K562 (cell line): ENCODE data around the gene CHMP4B. TPM values are rescaled to one million over a fixed set of nuclear protein-coding genes. Genes with fewer than 3 reads are reported as not detected.

ENCODE experiments used
- ERF ChIP-seq: fragments of 450-650 bp; formaldehyde crosslinking; IDR thresholded peaks from 2 replicates; pipeline ENCODE4 v1.4.0; 2020; ENCODE audit warnings: mild to moderate bottlenecking, mixed read lengths
- HMGN3 ChIP-seq: IDR thresholded peaks from 2 replicates; pipeline ENCODE4 v1.6.1; 2011; ENCODE audit warnings: borderline replicate concordance, low read depth, mild to moderate bottlenecking, mixed read lengths, low read length; ENCODE audit not compliant: insufficient read length; ENCODE audit errors: extremely low read depth
- MIER1 ChIP-seq: fragments of 450-650 bp; IDR thresholded peaks from 2 replicates; pipeline ENCODE4 v1.6.1; 2016; ENCODE audit warnings: antibody characterized with exemption, mild to moderate bottlenecking, low read depth
- MYC ChIP-seq, 2 experiments: fragments of 250-450 bp in 1 of 2; sonication (Bioruptor Pico) in 1 of 2; IDR thresholded peaks; 2 replicates each; pipeline versions ENCODE4 v1.5.1 to v1.6.1; 2012 to 2021; ENCODE audit warnings: low read depth in 2 of 2, borderline replicate concordance in 1 of 2, improper control_type of control experiment in 1 of 2, low read length in 1 of 2, mild to moderate bottlenecking in 1 of 2, moderate library complexity in 1 of 2
- NFYB ChIP-seq: IDR thresholded peaks from 2 replicates; pipeline ENCODE4 v1.6.1; 2011; ENCODE audit warnings: mild to moderate bottlenecking, moderate library complexity; ENCODE audit not compliant: insufficient read length; ENCODE audit errors: extremely low read depth
- ZNF41 ChIP-seq: fragments of 250-450 bp; sonication (Bioruptor Pico); conservative IDR thresholded peaks from 2 replicates; pipeline ENCODE4 v1.4.0; 2020; ENCODE audit warnings: mild to moderate bottlenecking
- ZNF518B ChIP-seq: fragments of 250-450 bp; sonication (Bioruptor Pico); IDR thresholded peaks from 2 replicates; pipeline ENCODE4 v1.5.0; 2021; ENCODE audit warnings: mild to moderate bottlenecking, moderate library complexity
- polyA plus RNA-seq, 8 experiments: library from polyadenylated mRNA; depleted of rRNA in 4 of 8; stranded (reverse) in 5 of 8; unstranded in 3 of 8; fragments of >200 nt; fragmentation: Nextera tagmentation in 2 of 8; fragmentation: Illumina TruSeq in 1 of 8; extraction: Ambion mirVana in 2 of 8; extraction: Trizol in 1 of 8; gene quantifications; 2 replicates each; pipeline versions ENCODE4 v1.2.1 to v1.2.3, GENCODE V29; 2011 to 2014; ENCODE audit warnings: inconsistent platforms in 1 of 8, missing spikeins in 1 of 8
- total RNA-seq, 7 experiments: library from RNA; depleted of rRNA in 6 of 7; stranded (reverse); fragments of >200 nt in 6 of 7; fragmentation: Illumina TruSeq in 2 of 7; extraction: Trizol in 2 of 7; gene quantifications; 2 replicates each; pipeline versions ENCODE4 v1.2.1 to v1.2.3, GENCODE V29; 2011 to 2021; ENCODE audit warnings: low replicate concordance in 1 of 7
- TF ChIP-seq, protein P1 (sequence below): sonication (generic); formaldehyde crosslinking; IDR thresholded peaks from 2 replicates; pipeline ENCODE4 v1.8.1; 2022; ENCODE audit warnings: missing genetic modification reagents
- TF ChIP-seq, protein P2 (sequence below): fragments of 450-650 bp; IDR thresholded peaks from 2 replicates; pipeline ENCODE4 v1.6.1; 2016

Gene CHMP4B
- total and polyA plus RNA-seq, 9 of the 15 experiments (the other 6 are each of a cell fraction or from before 2014, with no cell fraction given), result 1.8 to 64.7 (median 31.8) TPM

DNA sequence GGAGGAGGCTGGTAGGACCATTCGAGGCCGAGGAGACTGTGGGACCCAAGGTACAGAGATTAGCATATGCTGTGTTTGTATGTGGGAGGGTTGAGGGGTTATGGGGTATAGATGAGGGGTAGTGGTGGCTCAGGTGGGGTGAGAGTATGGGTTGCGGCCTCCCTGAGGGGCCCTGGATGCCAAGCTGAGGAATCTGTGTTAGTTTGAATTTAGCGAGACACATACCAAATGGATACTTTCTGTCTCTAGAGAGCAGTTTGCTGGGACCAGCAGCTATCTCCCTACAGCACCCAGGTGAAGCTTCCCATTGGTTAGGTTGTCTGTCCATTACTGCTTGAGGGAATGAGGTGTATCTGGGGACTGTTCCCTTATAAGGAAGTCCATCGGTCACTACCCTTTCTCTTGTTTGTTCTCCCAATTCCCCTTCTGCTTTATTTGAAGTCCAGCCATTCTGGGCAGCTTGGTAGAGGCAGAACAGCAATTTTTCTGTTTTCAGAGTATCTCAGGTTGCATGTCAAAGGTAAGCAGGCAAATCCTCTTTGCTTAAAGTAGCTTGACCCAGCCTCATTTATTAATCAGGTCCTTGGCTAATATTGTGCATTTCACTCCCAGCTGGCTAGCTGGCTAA lies 15.2 kb downstream of the CHMP4B start (continued):
- TF ChIP-seq, protein P1, sequence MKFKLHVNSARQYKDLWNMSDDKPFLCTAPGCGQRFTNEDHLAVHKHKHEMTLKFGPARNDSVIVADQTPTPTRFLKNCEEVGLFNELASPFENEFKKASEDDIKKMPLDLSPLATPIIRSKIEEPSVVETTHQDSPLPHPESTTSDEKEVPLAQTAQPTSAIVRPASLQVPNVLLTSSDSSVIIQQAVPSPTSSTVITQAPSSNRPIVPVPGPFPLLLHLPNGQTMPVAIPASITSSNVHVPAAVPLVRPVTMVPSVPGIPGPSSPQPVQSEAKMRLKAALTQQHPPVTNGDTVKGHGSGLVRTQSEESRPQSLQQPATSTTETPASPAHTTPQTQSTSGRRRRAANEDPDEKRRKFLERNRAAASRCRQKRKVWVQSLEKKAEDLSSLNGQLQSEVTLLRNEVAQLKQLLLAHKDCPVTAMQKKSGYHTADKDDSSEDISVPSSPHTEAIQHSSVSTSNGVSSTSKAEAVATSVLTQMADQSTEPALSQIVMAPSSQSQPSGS (CRISPR knock-in tag), result no peak
- TF ChIP-seq MYC (IDR thresholded peaks at IDR 0.05; ENCODE audit: low read depth, low read length) (no peak), MYC (CRISPR knock-in tag; IDR thresholded peaks at IDR 0.05; ENCODE audit: borderline replicate concordance, low read depth) (no peak), ZNF518B (no peak), HMGN3 (no peak), NFYB (peak; percentile 11), ERF (CRISPR knock-in tag) (no peak), ZNF41 (CRISPR knock-in tag) (no peak), MIER1 (no peak)
- TF ChIP-seq, protein P2, sequence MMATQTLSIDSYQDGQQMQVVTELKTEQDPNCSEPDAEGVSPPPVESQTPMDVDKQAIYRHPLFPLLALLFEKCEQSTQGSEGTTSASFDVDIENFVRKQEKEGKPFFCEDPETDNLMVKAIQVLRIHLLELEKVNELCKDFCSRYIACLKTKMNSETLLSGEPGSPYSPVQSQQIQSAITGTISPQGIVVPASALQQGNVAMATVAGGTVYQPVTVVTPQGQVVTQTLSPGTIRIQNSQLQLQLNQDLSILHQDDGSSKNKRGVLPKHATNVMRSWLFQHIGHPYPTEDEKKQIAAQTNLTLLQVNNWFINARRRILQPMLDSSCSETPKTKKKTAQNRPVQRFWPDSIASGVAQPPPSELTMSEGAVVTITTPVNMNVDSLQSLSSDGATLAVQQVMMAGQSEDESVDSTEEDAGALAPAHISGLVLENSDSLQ, result peak; percentile 97
